Gastrocnemius medialis (tissue), 4 donors: ENCODE data around the gene HSP90AB1.

Experiments
- POLR2A ChIP-seq, 2 donors: fragments of 450-650 bp; IDR thresholded peaks; one replicate each; pipeline ENCODE4 v1.6.1; 2017; ENCODE audit warnings: antibody characterized with exemption in 2 of 2, mild to moderate bottlenecking in 2 of 2, moderate library complexity in 2 of 2
- TF ChIP-seq, protein P1 (sequence below), 5 experiments: fragments of 450-650 bp in 3 of 5; fragments of 200-600 bp in 2 of 5; sonication (generic) in 2 of 5; IDR thresholded peaks in 4 of 5; conservative IDR thresholded peaks in 1 of 5; 1 replicate in 4 of 5; 2 replicates in 1 of 5; pipeline ENCODE4 v1.5.1; 2016 to 2019; ENCODE audit warnings: antibody characterized with exemption in 5 of 5, mild to moderate bottlenecking in 3 of 5, moderate library complexity in 3 of 5

DNA sequence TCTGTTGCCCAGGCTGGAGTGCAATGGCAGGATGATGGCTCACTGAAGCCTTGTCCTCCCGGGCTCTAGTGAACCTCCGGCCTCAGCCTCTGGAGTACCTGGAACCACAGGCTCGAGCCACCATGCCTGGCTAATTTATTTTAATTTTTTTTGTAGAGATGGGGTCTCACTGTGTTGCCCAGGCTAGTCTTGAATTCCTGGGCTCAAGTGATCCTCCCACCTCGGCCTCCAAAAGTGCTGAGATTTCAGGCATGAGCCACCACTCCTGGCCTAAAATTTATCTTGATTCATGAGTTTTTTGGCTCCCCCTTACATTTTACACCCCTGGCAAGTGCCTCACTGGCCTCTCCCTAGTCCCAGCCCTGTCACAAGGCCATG is 26.0 kb upstream of the HSP90AB1 start:
- TF ChIP-seq, protein P1, sequence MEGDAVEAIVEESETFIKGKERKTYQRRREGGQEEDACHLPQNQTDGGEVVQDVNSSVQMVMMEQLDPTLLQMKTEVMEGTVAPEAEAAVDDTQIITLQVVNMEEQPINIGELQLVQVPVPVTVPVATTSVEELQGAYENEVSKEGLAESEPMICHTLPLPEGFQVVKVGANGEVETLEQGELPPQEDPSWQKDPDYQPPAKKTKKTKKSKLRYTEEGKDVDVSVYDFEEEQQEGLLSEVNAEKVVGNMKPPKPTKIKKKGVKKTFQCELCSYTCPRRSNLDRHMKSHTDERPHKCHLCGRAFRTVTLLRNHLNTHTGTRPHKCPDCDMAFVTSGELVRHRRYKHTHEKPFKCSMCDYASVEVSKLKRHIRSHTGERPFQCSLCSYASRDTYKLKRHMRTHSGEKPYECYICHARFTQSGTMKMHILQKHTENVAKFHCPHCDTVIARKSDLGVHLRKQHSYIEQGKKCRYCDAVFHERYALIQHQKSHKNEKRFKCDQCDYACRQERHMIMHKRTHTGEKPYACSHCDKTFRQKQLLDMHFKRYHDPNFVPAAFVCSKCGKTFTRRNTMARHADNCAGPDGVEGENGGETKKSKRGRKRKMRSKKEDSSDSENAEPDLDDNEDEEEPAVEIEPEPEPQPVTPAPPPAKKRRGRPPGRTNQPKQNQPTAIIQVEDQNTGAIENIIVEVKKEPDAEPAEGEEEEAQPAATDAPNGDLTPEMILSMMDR (IDR thresholded peaks at IDR 0.05 in 4 of 5, conservative IDR thresholded peaks at IDR 0.05 in 1 of 5), result no peak
- TF ChIP-seq POLR2A (IDR thresholded peaks at IDR 0.05), result no peak
